Lower leg skin (tissue), 4 donors: ENCODE measurements around the gene GPAM. TPM values are rescaled to one million over a fixed set of nuclear protein-coding genes. Genes with fewer than 3 reads are reported as not detected.

Experiments
- DNase-seq, 2 donors: peaks; one replicate each; pipeline ENCODE4 v3.0.0-alpha.2; 2019; ENCODE audit warnings: low spot score in 2 of 2
- H3K4me3 ChIP-seq: fragments of 200-600 bp; sonication (generic); 2 replicates; pipeline ENCODE4 v1.5.1; 2017; ENCODE audit warnings: mild to moderate bottlenecking, low read depth; ENCODE audit not compliant: poor library complexity, severe bottlenecking
- CTCF ChIP-seq, 3 donors: fragments of 450-650 bp; IDR thresholded peaks; one replicate each; pipeline ENCODE4 v1.5.1; 2016; ENCODE audit warnings: antibody characterized with exemption in 3 of 3, mild to moderate bottlenecking in 3 of 3, moderate library complexity in 2 of 3
- POLR2A ChIP-seq, 2 donors: fragments of 450-650 bp; IDR thresholded peaks; one replicate each; pipeline ENCODE4 v1.6.1; 2016 to 2017; ENCODE audit warnings: antibody characterized with exemption in 2 of 2, mild to moderate bottlenecking in 1 of 2, moderate library complexity in 1 of 2
- WGBS, 2 donors: methylation state at CpG; one replicate each; pipeline ENCODE4 v1.1.5; 2018; 5-methylcytosine and 5-hydroxymethylcytosine counted together
- intact Hi-C: fragments of 100-400 bp; cut with DNase I; formaldehyde crosslinking; loops from one replicate; pipeline ENCODE4 v1.15.0; 2023; ENCODE audit warnings: low total_unique reads
- total RNA-seq, 4 donors: library from RNA; depleted of rRNA; stranded (reverse); fragments of >200 nt; gene quantifications; one replicate each; pipeline ENCODE4 v1.1.0, GENCODE V29; 2016

The GPAM gene
- total RNA-seq, 4 donors from 2014 or later = 3.1 to 7.0 (median 4.7) TPM

GRCh38 chr10:112225771-112226438, 42.3 kb upstream of the GPAM start:
- DNase-seq = peak in 1 of 2 donors; percentile 18
- no peak for TF ChIP-seq CTCF (IDR thresholded peaks at IDR 0.05)
- no peak for TF ChIP-seq POLR2A (IDR thresholded peaks at IDR 0.05)
- WGBS, 2 donors = 93 to 94% methylated on average over 4 of the region's 4 CpGs
- intact Hi-C loops = no loop called here
- H3K4me3 ChIP-seq = no peak overlapping the region

- H3K4me3 ChIP-seq = no peak overlapping the region
- intact Hi-C loops = no loop called here
- no peak for TF ChIP-seq CTCF (IDR thresholded peaks at IDR 0.05)
- 88 to 91% methylated on average over 3 of the region's 3 CpGs for WGBS, 2 donors
- peak in 1 of 2 donors; percentile 57 for DNase-seq
These were observed 41.5 kb upstream of the GPAM start for GRCh38 chr10:112224933-112225529.

GRCh38 chr10:112223725-112224124, 40.2 kb upstream of the GPAM start:
- no peak for DNase-seq
- intact Hi-C loops = no loop called here
- no peak overlapping the region for H3K4me3 ChIP-seq
- 54 to 75% methylated on average over 2 of the region's 2 CpGs for WGBS, 2 donors
- TF ChIP-seq POLR2A (IDR thresholded peaks at IDR 0.05) = no peak
- TF ChIP-seq CTCF (IDR thresholded peaks at IDR 0.05) = no peak

GRCh38 chr10:112222799-112223198, 39.2 kb upstream of the GPAM start:
- TF ChIP-seq CTCF (IDR thresholded peaks at IDR 0.05) = no peak
- TF ChIP-seq POLR2A (IDR thresholded peaks at IDR 0.05) = no peak
- intact Hi-C loops = no loop called here
- 88 to 96% methylated on average over 2 of the region's 2 CpGs for WGBS, 2 donors
- H3K4me3 ChIP-seq = no peak overlapping the region
- DNase-seq = no peak

GRCh38 chr10:112221545-112221944, 38.0 kb upstream of the GPAM start:
- H3K4me3 ChIP-seq = no peak overlapping the region
- 79 to 83% methylated on average over 3 of the region's 3 CpGs for WGBS, 2 donors
- TF ChIP-seq POLR2A (IDR thresholded peaks at IDR 0.05) (no peak), CTCF (IDR thresholded peaks at IDR 0.05) (no peak)
- DNase-seq = no peak
- intact Hi-C loops = no loop called here
